ENCODE measurements around the gene ASTN2.

ASTN2 gene

GRCh38 chr9:116953271-116953670 is 461.6 kb downstream of the ASTN2 start:
- H3K27ac ChIP-seq: peak overlapping the region; percentile 2; the same call in 1 of the 2 replicates
- TF ChIP-seq CTCF (conservative IDR thresholded peaks at IDR 0.05): no peak

- no peak for TF ChIP-seq CTCF (conservative IDR thresholded peaks at IDR 0.05)
- no peak overlapping the region for H3K27ac ChIP-seq
Measured at GRCh38 chr9:116952436-116952810, 462.4 kb downstream of the ASTN2 start.

- H3K27ac ChIP-seq: no peak overlapping the region
- TF ChIP-seq CTCF (conservative IDR thresholded peaks at IDR 0.05): no peak
Measured at GRCh38 chr9:116951588-116952435, 463.0 kb downstream of the ASTN2 start.

- H3K27ac ChIP-seq: no peak overlapping the region
- no peak for TF ChIP-seq CTCF (conservative IDR thresholded peaks at IDR 0.05)
Measured at GRCh38 chr9:116945817-116946216, 469.0 kb downstream of the ASTN2 start.

GRCh38 chr9:116944714-116945534 is 469.9 kb downstream of the ASTN2 start:
- H3K27ac ChIP-seq: no peak overlapping the region
- TF ChIP-seq CTCF (conservative IDR thresholded peaks at IDR 0.05): no peak

- TF ChIP-seq CTCF (conservative IDR thresholded peaks at IDR 0.05): no peak
- no peak overlapping the region for H3K27ac ChIP-seq
Measured at GRCh38 chr9:116943970-116944369, 470.9 kb downstream of the ASTN2 start.

GRCh38 chr9:116942593-116943061 is 472.2 kb downstream of the ASTN2 start:
- TF ChIP-seq CTCF (conservative IDR thresholded peaks at IDR 0.05): no peak
- H3K27ac ChIP-seq: no peak overlapping the region

All from VCaP (cell line).